Activated naive CD4-positive, alpha-beta T cell treated with Interleukin-2 at 50 U/mL for 16 hours (primary cell): ENCODE data around the gene COMMD8.

Source experiments
- DNase-seq: peaks from one replicate; pipeline ENCODE4 v3.0.0-alpha.2; 2020

The COMMD8 gene

GRCh38 chr4:47471064-47471463 lies 7.6 kb upstream of the COMMD8 start:
- no peak for DNase-seq

- DNase-seq = no peak
These were observed 6.4 kb upstream of the COMMD8 start for GRCh38 chr4:47469951-47470350.

GRCh38 chr4:47468706-47469365 lies 5.3 kb upstream of the COMMD8 start:
- DNase-seq = no peak

GRCh38 chr4:47466056-47466785 lies 2.7 kb upstream of the COMMD8 start:
- no peak for DNase-seq

GRCh38 chr4:47465004-47465403 lies 1.5 kb upstream of the COMMD8 start:
- no peak for DNase-seq

- DNase-seq = no peak
These were observed 685 bp downstream of the COMMD8 start for GRCh38 chr4:47462799-47463234.

- DNase-seq = no peak
These were observed 11.8 kb downstream of the COMMD8 start for GRCh38 chr4:47451657-47452056.

GRCh38 chr4:47444031-47444430 lies 19.5 kb downstream of the COMMD8 start:
- DNase-seq = no peak

- no peak for DNase-seq
These were observed 20.5 kb downstream of the COMMD8 start for GRCh38 chr4:47442980-47443379.

- no peak for DNase-seq
These were observed 28.6 kb downstream of the COMMD8 start for GRCh38 chr4:47434931-47435330.

GRCh38 chr4:47432749-47433148 lies 30.8 kb downstream of the COMMD8 start:
- no peak for DNase-seq

- no peak for DNase-seq
These were observed 35.6 kb downstream of the COMMD8 start for GRCh38 chr4:47427935-47428334.

GRCh38 chr4:47425628-47426027 lies 37.9 kb downstream of the COMMD8 start:
- DNase-seq = no peak

GRCh38 chr4:47419296-47419695 lies 44.2 kb downstream of the COMMD8 start:
- DNase-seq = no peak

- DNase-seq = no peak
These were observed 45.4 kb downstream of the COMMD8 start for GRCh38 chr4:47418147-47418546.

GRCh38 chr4:47415719-47416118 lies 47.8 kb downstream of the COMMD8 start:
- DNase-seq = no peak

GRCh38 chr4:47413521-47413920 lies 50.0 kb downstream of the COMMD8 start:
- no peak for DNase-seq

GRCh38 chr4:47410271-47410670 lies 53.2 kb downstream of the COMMD8 start:
- no peak for DNase-seq

- DNase-seq = no peak
These were observed 57.1 kb downstream of the COMMD8 start for GRCh38 chr4:47406408-47406807.
